Measurements from ENCODE around the gene ATAD1. TPM values are rescaled to one million over a fixed set of nuclear protein-coding genes. Genes with fewer than 3 reads are reported as not detected.

Gene ATAD1
- total RNA-seq, 1 experiment from 2014 or later: 26.3 TPM

- H3K4me3 ChIP-seq: no peak overlapping the region
- H3K9me2 ChIP-seq (ENCODE audit: insufficient read depth): no peaks in the 10 kb centered on the region
- no peak overlapping the region for H3K4me2 ChIP-seq
- 0 out of 2 replicates have a peak, but pooled peaks cover 5% of the 10 kb centered on the region for H3K4me1 ChIP-seq (replicated peaks; ENCODE audit: insufficient read depth)
- H2AFZ ChIP-seq: no peak overlapping the region
- H3K79me2 ChIP-seq (ENCODE audit: low read depth): no peaks in the 10 kb centered on the region
- no peaks in the 10 kb centered on the region for H4K20me1 ChIP-seq (ENCODE audit: insufficient read depth)
- no peak overlapping the region for H3K27ac ChIP-seq
- ChIA-PET CTCF (interaction anchor here (0.6 kb wide), 1 partner anchor 587 kb away, joined by 4 read pairs; no protein-coding TSS in a partner anchor), POLR2A (ENCODE audit: unreplicated experiment) (no interaction called here)
- no peaks in the 10 kb centered on the region; the same call in 1 of the 2 replicates for H3F3A ChIP-seq (ENCODE audit: insufficient read depth, low read depth)
- TF ChIP-seq, protein P1, sequence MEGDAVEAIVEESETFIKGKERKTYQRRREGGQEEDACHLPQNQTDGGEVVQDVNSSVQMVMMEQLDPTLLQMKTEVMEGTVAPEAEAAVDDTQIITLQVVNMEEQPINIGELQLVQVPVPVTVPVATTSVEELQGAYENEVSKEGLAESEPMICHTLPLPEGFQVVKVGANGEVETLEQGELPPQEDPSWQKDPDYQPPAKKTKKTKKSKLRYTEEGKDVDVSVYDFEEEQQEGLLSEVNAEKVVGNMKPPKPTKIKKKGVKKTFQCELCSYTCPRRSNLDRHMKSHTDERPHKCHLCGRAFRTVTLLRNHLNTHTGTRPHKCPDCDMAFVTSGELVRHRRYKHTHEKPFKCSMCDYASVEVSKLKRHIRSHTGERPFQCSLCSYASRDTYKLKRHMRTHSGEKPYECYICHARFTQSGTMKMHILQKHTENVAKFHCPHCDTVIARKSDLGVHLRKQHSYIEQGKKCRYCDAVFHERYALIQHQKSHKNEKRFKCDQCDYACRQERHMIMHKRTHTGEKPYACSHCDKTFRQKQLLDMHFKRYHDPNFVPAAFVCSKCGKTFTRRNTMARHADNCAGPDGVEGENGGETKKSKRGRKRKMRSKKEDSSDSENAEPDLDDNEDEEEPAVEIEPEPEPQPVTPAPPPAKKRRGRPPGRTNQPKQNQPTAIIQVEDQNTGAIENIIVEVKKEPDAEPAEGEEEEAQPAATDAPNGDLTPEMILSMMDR (conservative IDR thresholded peaks at IDR 0.05): no peak
- no peak for TF ChIP-seq EZH2 (IDR thresholded peaks at IDR 0.05; ENCODE audit: low read depth)
- H3K27me3 ChIP-seq (ENCODE audit: insufficient read depth, low read depth): no peaks in the 10 kb centered on the region
- no peaks in the 10 kb centered on the region; the same call in 1 of the 2 replicates for H3K36me3 ChIP-seq (ENCODE audit: low read depth)
- no peaks in the 10 kb centered on the region for H3K9me3 ChIP-seq (ENCODE audit: insufficient read depth, low read depth)
- intact Hi-C loops (cut with micrococcal nuclease; ENCODE audit: unreplicated experiment): no loop called here
- no peak for DNase-seq
- no TSS peak for BruUV-seq (replicated peaks)
These were observed 58.5 kb downstream of the ATAD1 start for GRCh38 chr10:87759551-87759950.

- Histone ChIP-seq H3K4me2 (no peak overlapping the region), H3K4me1 (replicated peaks; ENCODE audit: insufficient read depth) (0 out of 2 replicates have a peak, but pooled peaks cover 5% of the 10 kb centered on the region), H3K27ac (no peak overlapping the region), H3K27me3 (ENCODE audit: insufficient read depth, low read depth) (no peaks in the 10 kb centered on the region), H3K4me3 (no peak overlapping the region), H3K9me2 (ENCODE audit: insufficient read depth) (no peaks in the 10 kb centered on the region), H3K36me3 (ENCODE audit: low read depth) (no peaks in the 10 kb centered on the region; the same call in 1 of the 2 replicates), H3K79me2 (ENCODE audit: low read depth) (no peaks in the 10 kb centered on the region), H3K9me3 (ENCODE audit: insufficient read depth, low read depth) (no peaks in the 10 kb centered on the region), H2AFZ (no peak overlapping the region), H3F3A (ENCODE audit: insufficient read depth, low read depth) (no peaks in the 10 kb centered on the region; the same call in 1 of the 2 replicates), H4K20me1 (ENCODE audit: insufficient read depth) (no peaks in the 10 kb centered on the region)
- no peak for DNase-seq
- ChIA-PET CTCF (no interaction called here), POLR2A (ENCODE audit: unreplicated experiment) (interaction anchor here (0.6 kb wide), 1 partner anchor 1031 kb away, joined by 5 read pairs; no protein-coding TSS in a partner anchor)
- BruUV-seq (replicated peaks): no TSS peak
- intact Hi-C loops (cut with micrococcal nuclease; ENCODE audit: unreplicated experiment): no loop called here
- TF ChIP-seq, protein P1 (conservative IDR thresholded peaks at IDR 0.05): no peak
These were observed 60.3 kb downstream of the ATAD1 start for GRCh38 chr10:87757685-87758084.

- CTCF ChIA-PET: no interaction called here
These were observed 63.8 kb downstream of the ATAD1 start for GRCh38 chr10:87753995-87754866.

More at GRCh38 chr10:87753995-87754866, 63.8 kb downstream of the ATAD1 start:
- DNase-seq: no peak
- no peaks in the 10 kb centered on the region for H4K20me1 ChIP-seq (ENCODE audit: insufficient read depth)
- H3K9me3 ChIP-seq (ENCODE audit: insufficient read depth, low read depth): no peaks in the 10 kb centered on the region
- POLR2A ChIA-PET (ENCODE audit: unreplicated experiment): no interaction called here
- H3K36me3 ChIP-seq (ENCODE audit: low read depth): no peaks in the 10 kb centered on the region; the same call in 1 of the 2 replicates
- BruUV-seq (replicated peaks): no TSS peak
- intact Hi-C loops (cut with micrococcal nuclease; ENCODE audit: unreplicated experiment): no loop called here
- H3K27me3 ChIP-seq (ENCODE audit: insufficient read depth, low read depth): no peaks in the 10 kb centered on the region
- H3K4me1 ChIP-seq (replicated peaks; ENCODE audit: insufficient read depth): no peaks in the 10 kb centered on the region
- no peak overlapping the region for H2AFZ ChIP-seq
- H3K4me3 ChIP-seq: no peak overlapping the region
- no peaks in the 10 kb centered on the region for H3K79me2 ChIP-seq (ENCODE audit: low read depth)
- TF ChIP-seq, protein P1 (conservative IDR thresholded peaks at IDR 0.05): no peak
- TF ChIP-seq EZH2 (IDR thresholded peaks at IDR 0.05; ENCODE audit: low read depth): no peak
- H3K27ac ChIP-seq: no peak overlapping the region
- peaks cover 6% of the 10 kb centered on the region; the same call in 1 of the 2 replicates for H3F3A ChIP-seq (ENCODE audit: insufficient read depth, low read depth)
- no peaks in the 10 kb centered on the region for H3K9me2 ChIP-seq (ENCODE audit: insufficient read depth)
- no peak overlapping the region for H3K4me2 ChIP-seq
